Glutamatergic neuron (in vitro differentiated cells): ENCODE measurements around the gene BHLHE40. TPM values are rescaled to one million over a fixed set of nuclear protein-coding genes. Genes with fewer than 3 reads are reported as not detected.

Experiments used
- DNase-seq: peaks from one replicate; pipeline ENCODE4 v3.0.0; 2022
- H3K27ac Mint-ChIP-seq: one replicate; pipeline ENCODE4 v1.8.0; 2020; ENCODE audit warnings: mild to moderate bottlenecking, mixed read lengths, inconsistent platforms; ENCODE audit not compliant: unreplicated experiment
- H3K27me3 Mint-ChIP-seq: one replicate; pipeline ENCODE4 v1.8.0; 2020; ENCODE audit warnings: mild to moderate bottlenecking, moderate library complexity, mixed read lengths, inconsistent platforms; ENCODE audit not compliant: unreplicated experiment
- H3K36me3 Mint-ChIP-seq: one replicate; pipeline ENCODE4 v1.8.0; 2020; ENCODE audit warnings: mild to moderate bottlenecking, mixed read lengths, inconsistent platforms; ENCODE audit not compliant: unreplicated experiment
- H3K4me1 Mint-ChIP-seq: one replicate; pipeline ENCODE4 v1.8.0; 2020; ENCODE audit warnings: mild to moderate bottlenecking, low read depth, mixed read lengths, inconsistent platforms; ENCODE audit not compliant: unreplicated experiment
- H3K4me3 Mint-ChIP-seq: one replicate; pipeline ENCODE4 v1.8.0; 2020; ENCODE audit warnings: mild to moderate bottlenecking, mixed read lengths, inconsistent platforms; ENCODE audit not compliant: unreplicated experiment
- H3K9me3 Mint-ChIP-seq: one replicate; pipeline ENCODE4 v1.8.0; 2020; ENCODE audit warnings: mild to moderate bottlenecking, moderate library complexity, mixed read lengths, inconsistent platforms; ENCODE audit not compliant: unreplicated experiment
- CTCF ChIP-seq: fragments of 200-600 bp; sonication (generic); IDR thresholded peaks from one replicate; pipeline ENCODE4 v1.5.0; 2021; ENCODE audit not compliant: partially characterized antibody, unreplicated experiment
- total RNA-seq: library from RNA; stranded (reverse); fragmentation: NEBNext Ultra II Directional; extraction: Animal tissue kit (Norgen Biotek cat#: 25700); gene quantifications from one replicate; pipeline ENCODE4 v1.2.1, GENCODE V29; 2021; ENCODE audit not compliant: unreplicated experiment

Gene BHLHE40
- total RNA-seq, 1 donor from 2014 or later = 0.22 TPM

DNA sequence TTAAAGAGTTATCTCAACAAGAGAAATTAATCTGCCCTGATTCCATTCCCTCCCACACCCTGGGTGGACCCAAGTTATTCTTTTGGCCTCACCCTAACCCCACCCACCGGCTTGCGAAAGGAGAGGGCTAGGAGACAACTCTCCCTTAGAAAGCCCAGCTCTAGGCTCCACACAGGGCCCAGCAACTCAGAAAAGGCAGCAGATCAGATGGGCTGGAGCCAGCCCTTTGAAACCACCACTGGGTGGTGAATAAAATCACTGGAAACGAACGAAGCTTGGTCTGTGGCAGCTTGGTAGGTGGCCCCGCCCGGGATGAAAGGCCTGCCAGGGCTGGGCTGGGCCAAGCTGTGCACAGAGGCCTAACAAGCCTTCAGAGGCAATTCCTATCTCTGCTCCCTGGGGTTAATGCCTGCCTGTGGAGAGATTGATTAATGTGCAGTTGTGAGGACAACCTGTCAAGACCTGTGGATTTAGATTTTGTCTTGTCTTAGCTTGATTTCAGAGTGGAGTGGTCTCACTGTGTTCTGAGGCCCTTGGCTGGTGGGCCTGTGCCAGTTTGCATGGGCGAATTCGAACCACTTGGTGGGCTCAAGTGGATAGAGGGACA is 38.8 kb downstream of the BHLHE40 start:
- no peak for TF ChIP-seq CTCF
- H3K9me3 Mint-ChIP-seq = peaks cover 3% of the 10 kb centered on the region
- H3K27ac Mint-ChIP-seq = no peak overlapping the region
- DNase-seq = no peak
- H3K4me3 Mint-ChIP-seq = no peak overlapping the region
- H3K27me3 Mint-ChIP-seq = peaks cover under 1% of the 10 kb centered on the region
- no peaks in the 10 kb centered on the region for H3K36me3 Mint-ChIP-seq
- H3K4me1 Mint-ChIP-seq = no peaks in the 10 kb centered on the region

GRCh38 chr3:5019411-5020241 is 40.4 kb downstream of the BHLHE40 start:
- Mint-ChIP-seq H3K27ac (no peak overlapping the region), H3K9me3 (peaks cover 3% of the 10 kb centered on the region), H3K36me3 (no peaks in the 10 kb centered on the region), H3K27me3 (peaks cover 1% of the 10 kb centered on the region), H3K4me1 (no peaks in the 10 kb centered on the region), H3K4me3 (no peak overlapping the region)
- no peak for DNase-seq
- no peak for TF ChIP-seq CTCF

GRCh38 chr3:5020242-5020722 is 41.0 kb downstream of the BHLHE40 start:
- H3K36me3 Mint-ChIP-seq = no peaks in the 10 kb centered on the region

GRCh38 chr3:5021116-5022092 is 42.2 kb downstream of the BHLHE40 start:
- DNase-seq = no peak
- Mint-ChIP-seq H3K4me1 (no peaks in the 10 kb centered on the region), H3K27me3 (peaks cover 1% of the 10 kb centered on the region), H3K4me3 (no peak overlapping the region), H3K36me3 (no peaks in the 10 kb centered on the region), H3K9me3 (peaks cover 4% of the 10 kb centered on the region), H3K27ac (no peak overlapping the region)
- no peak for TF ChIP-seq CTCF

More at GRCh38 chr3:5020242-5020722, 41.0 kb downstream of the BHLHE40 start:
- Mint-ChIP-seq H3K27ac (no peak overlapping the region), H3K4me3 (no peak overlapping the region), H3K27me3 (peaks cover 1% of the 10 kb centered on the region), H3K9me3 (peaks cover 3% of the 10 kb centered on the region), H3K4me1 (no peaks in the 10 kb centered on the region)
- no peak for TF ChIP-seq CTCF
- DNase-seq = no peak
